ENCODE data around the gene NEGR1.

GRCh38 chr1:71645015-71645414 lies 637.3 kb downstream of the NEGR1 start:
- TF ChIP-seq EZH2 (IDR thresholded peaks at IDR 0.05; ENCODE audit: low read depth) (no peak), CTCF (conservative IDR thresholded peaks at IDR 0.05) (no peak)

All from PC-9 (cell line).